ENCODE data around the gene MUC16.

The MUC16 gene

DNA sequence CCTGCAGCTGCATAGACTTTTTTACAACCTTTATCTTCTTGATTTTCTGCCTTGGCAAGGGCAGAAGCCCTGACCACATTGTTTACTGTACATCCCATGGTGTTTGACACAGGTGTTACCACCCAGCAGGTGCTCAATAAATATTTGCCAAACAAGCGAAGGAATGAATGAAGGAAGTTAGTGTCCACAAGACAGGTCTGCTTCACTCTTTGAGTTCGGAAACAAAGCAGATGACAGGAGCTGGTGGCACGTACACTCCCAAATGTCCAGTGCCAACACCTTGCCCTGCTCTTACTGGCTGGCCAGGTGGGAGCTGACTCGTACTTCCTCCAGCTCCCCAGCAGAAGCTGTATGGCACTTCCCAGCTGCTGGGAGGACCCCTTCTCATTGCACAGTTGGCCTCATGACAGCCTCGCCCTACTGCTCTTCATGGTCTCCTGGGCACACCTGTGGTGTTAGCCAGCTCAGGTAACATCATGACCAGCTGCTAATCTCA, 22.0 kb upstream of the MUC16 start:
- no peak overlapping the region for H3K27ac ChIP-seq
- no peak for TF ChIP-seq ZFX (IDR thresholded peaks at IDR 0.05)
- TF ChIP-seq CTCF (conservative IDR thresholded peaks at IDR 0.05): no peak

DNA sequence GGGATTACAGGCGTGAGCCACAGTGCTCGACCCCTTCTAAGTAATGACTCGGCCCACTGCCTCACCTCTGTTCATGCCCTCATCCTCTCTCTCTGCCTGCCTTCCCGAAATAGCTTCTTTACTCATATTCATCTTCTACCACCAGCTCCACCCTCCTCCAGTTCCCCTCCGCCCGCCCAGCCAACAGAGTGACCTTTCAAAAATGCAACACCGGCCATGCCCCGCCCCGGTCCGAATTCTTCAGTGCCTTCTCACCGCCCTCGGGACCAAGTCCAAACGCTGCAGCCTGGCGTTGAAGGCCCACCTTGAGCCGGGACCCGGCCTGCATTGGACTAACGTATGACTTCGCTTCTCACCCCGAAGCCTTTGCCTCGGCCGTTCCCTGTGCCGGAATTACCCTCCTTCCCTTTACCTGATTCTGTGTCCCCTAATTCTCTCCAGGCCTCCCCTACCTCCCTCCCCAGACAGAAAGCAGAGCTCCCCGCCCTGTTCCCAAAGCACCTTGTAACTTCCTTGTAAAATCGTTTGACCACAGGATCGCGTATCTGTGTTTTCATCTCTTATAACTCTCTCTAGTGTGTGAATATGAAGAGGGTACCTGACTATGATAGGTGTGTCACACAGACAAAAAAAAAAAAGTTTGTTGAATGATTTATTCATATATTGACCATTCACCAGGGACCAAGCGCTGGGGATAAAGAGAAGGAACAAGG, 8.1 kb upstream of the MUC16 start:
- no peak overlapping the region for H3K27ac ChIP-seq
- TF ChIP-seq ZFX (IDR thresholded peaks at IDR 0.05): no peak
- no peak for TF ChIP-seq CTCF (conservative IDR thresholded peaks at IDR 0.05)

DNA sequence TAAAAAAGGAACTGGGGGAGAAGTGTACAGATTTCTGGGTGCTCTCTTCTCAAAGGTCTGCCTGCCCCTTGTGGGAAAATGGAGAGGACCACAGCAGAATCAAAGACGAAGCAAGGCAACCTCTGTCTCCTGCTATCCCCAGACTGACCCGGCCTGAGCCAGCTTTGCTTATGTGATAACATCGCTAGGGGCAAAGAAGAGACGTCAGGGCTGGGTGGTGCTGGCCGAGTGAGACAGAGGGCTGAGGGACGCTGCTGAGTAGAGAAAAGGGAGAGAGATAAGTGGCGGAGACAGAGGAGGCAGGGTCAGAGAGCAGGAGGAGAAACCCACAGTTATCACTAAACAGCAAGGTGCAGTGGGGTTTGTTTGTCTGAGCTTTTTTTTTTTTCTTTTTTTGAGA, 4.6 kb upstream of the MUC16 start:
- TF ChIP-seq CTCF (conservative IDR thresholded peaks at IDR 0.05) (no peak), ZFX (IDR thresholded peaks at IDR 0.05) (no peak)
- H3K27ac ChIP-seq: no peak overlapping the region

GRCh38 chr19:9013988-9014387, 3.8 kb upstream of the MUC16 start:
- H3K27ac ChIP-seq: no peak overlapping the region
- TF ChIP-seq ZFX (IDR thresholded peaks at IDR 0.05) (no peak), CTCF (conservative IDR thresholded peaks at IDR 0.05) (no peak)

- H3K27ac ChIP-seq: no peak overlapping the region
- TF ChIP-seq CTCF (conservative IDR thresholded peaks at IDR 0.05) (no peak), ZFX (IDR thresholded peaks at IDR 0.05) (no peak)
These were observed 1.7 kb upstream of the MUC16 start for GRCh38 chr19:9011875-9012274.

GRCh38 chr19:9010693-9011092, 484 bp upstream of the MUC16 start:
- no peak overlapping the region for H3K27ac ChIP-seq
- TF ChIP-seq ZFX (IDR thresholded peaks at IDR 0.05) (no peak), CTCF (conservative IDR thresholded peaks at IDR 0.05) (no peak)

GRCh38 chr19:9009431-9009830, 778 bp downstream of the MUC16 start:
- no peak for TF ChIP-seq ZFX (IDR thresholded peaks at IDR 0.05)
- no peak for TF ChIP-seq CTCF (conservative IDR thresholded peaks at IDR 0.05)
- no peak overlapping the region for H3K27ac ChIP-seq
